ENCODE measurements around the gene LPP.

DNA sequence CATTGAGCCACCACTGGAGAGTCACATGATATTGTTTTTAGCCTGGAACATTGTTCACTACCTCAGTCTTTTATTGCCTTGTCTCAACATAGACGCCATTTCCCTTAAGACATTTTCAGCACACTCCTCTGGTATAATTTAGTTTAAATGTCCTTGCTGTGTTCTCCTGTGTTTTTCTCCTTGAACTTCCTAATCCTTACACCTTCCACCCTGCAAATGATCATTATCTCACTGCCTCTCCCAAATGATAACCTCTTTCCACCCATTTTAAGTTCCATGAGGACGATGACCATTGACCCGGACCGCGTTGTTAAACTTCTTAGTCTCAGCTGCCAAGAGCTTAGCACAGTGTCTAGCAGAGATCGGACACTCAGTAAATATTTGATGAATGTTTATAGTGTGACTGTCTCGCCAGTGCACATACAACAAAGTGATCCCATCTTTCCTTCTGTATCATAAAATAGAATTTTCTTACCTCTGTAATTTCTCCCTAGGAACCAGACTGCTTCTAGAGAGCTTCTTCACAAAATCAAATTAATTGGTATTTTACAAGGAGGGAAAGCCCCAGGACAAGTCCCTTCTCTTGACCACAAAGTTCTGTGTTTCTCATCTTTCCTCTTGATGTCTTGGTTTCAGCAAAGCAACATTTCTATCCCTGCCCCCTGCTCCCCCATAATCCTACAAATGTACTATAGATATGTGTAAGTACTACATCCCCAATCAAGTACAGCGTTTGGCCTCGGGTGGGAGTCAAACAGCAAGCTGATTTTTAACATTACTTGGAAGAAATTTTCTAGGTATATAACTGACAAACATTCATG is 429.6 kb downstream of the LPP start:
- TF ChIP-seq, protein P1, sequence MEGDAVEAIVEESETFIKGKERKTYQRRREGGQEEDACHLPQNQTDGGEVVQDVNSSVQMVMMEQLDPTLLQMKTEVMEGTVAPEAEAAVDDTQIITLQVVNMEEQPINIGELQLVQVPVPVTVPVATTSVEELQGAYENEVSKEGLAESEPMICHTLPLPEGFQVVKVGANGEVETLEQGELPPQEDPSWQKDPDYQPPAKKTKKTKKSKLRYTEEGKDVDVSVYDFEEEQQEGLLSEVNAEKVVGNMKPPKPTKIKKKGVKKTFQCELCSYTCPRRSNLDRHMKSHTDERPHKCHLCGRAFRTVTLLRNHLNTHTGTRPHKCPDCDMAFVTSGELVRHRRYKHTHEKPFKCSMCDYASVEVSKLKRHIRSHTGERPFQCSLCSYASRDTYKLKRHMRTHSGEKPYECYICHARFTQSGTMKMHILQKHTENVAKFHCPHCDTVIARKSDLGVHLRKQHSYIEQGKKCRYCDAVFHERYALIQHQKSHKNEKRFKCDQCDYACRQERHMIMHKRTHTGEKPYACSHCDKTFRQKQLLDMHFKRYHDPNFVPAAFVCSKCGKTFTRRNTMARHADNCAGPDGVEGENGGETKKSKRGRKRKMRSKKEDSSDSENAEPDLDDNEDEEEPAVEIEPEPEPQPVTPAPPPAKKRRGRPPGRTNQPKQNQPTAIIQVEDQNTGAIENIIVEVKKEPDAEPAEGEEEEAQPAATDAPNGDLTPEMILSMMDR (IDR thresholded peaks at IDR 0.05 in 4 of 5, conservative IDR thresholded peaks at IDR 0.05 in 1 of 5): no peak
- no peak for TF ChIP-seq POLR2A (IDR thresholded peaks at IDR 0.05)

All from gastrocnemius medialis (tissue), 4 donors.